ENCODE data around the gene CCNB1.
A peak's percentile ranks its signal among the peaks of the same experiment; 100 is the strongest.
"Not testable (repeated sequence)": the region's sequence is repeated elsewhere in the genome, so short reads cannot be mapped to it uniquely, and the experiment has no call there.

CCNB1 gene

DNA sequence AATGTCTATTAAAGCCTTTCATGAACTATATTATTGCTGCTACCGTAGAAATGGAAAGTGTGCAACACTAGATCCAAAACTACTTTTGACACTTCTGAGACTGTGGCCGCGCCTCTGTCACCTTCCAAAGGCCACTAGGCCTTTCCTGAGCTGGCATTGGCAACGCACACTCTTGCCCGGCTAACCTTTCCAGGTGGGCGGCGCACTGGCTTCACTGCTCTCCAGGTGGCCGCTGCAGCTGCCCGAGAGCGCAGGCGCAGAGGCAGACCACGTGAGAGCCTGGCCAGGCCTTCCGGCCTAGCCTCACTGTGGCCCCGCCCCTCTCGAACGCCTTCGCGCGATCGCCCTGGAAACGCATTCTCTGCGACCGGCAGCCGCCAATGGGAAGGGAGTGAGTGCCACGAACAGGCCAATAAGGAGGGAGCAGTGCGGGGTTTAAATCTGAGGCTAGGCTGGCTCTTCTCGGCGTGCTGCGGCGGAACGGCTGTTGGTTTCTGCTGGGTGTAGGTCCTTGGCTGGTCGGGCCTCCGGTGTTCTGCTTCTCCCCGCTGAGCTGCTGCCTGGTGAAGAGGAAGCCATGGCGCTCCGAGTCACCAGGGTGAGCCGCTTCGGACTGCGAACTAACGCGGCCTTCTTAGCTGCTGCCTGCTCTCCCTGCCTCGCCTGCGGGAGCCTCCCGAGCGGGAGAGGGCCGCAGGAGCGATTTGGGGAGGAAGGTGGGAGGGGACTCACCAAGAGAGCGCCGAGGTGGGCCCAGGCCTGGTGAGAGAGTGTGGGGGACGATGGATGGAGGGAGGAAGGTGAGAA is at the start of gene CCNB1:
Gene CCNB1 (plus strand): TSS at position 465 of the 807 bp plus-strand sequence. CDS start 113 bp downstream, at position 578.
- DNase-seq, result peak; percentile 98

GRCh38 chr5:69129413-69129812 is 37.5 kb upstream of the CCNB1 start:
- DNase-seq, result no peak

- DNase-seq, result no peak
Observed at GRCh38 chr5:69130241-69130640, 36.7 kb upstream of the CCNB1 start.

DNA sequence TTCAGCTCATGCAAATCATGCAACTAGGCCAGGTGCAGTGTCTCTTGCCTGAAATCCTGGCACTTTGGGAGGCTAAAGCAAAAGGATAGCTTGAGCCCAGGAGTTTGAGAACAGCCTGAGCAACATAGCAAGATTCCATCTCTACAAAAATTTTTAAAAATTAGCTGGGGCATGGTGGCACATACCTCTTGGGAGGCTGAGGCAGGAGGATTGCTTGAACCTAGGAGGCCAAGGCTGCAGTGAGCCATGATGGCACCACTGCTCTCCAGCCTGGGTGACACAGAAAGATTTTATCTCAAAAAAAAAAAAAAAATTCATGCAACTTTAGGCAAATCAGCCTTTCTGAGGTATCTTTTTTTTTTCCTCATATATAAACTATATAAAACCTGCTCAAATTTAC is 35.6 kb upstream of the CCNB1 start:
- no peak for DNase-seq

DNA sequence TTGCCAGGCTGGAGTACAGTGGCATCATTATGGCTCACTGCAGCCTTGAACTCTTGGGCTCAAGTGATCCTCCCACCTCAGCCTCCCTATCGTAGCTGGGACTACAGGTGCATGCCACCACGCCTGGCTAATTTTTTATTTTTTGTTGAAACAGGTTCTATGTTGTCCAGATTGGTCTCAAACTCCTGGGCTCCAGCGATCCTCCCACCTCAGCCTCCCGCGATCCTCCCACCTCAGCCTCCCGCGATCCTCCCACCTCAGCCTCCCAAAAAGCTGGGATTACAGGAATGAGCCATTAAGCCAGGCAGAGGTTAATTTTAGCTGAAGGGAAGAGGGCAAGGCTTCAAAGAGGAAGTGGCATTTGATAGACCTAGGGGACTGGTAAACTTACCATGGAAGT is 32.8 kb upstream of the CCNB1 start:
- no peak for DNase-seq

- no peak for DNase-seq
Observed at GRCh38 chr5:69136293-69136692, 30.7 kb upstream of the CCNB1 start.

DNA sequence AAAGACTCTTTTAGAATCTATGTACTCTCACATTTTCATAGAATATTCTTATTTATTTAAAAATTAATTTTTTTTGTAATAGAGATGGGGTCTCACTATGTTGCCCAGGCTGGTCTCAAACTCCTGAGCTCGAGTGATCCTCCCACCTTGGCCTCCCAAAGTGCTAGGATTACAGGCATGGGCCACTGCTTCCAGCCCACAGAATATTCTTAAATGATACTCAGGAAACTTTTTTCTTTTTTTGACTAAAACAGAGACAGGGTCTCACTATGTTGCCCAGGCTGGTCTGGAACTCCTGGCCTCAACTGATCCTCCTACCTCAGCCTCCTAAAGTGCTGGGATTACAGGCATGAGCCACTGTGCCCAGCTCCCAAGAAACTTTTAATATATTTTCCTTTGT is 29.7 kb upstream of the CCNB1 start:
- DNase-seq, result not testable (repeated sequence)

GRCh38 chr5:69137807-69138206 is 29.1 kb upstream of the CCNB1 start:
- DNase-seq, result no peak

GRCh38 chr5:69138766-69139165 is 28.2 kb upstream of the CCNB1 start:
- DNase-seq, result no peak

- DNase-seq, result not testable (repeated sequence)
Observed at GRCh38 chr5:69140239-69140638, 26.7 kb upstream of the CCNB1 start.

DNA sequence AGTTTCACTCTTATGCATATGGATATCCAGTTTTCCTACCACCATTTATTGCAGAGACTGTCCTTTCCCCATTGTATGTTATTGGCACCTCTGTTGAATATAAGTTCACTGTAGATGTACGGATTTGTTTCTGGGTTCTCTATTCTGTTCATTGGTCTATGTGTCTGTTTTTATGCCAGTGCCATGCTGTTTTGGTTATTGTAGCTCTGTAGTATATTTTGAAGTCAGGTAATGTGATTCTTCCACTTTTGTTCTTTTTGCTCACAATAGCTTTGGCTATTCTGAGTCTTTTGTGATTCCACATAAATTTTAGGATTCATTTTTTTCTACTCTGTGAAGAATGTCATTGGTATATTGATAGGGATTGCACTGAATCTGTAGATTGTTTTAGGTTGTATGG is 26.1 kb upstream of the CCNB1 start:
- no peak for DNase-seq

DNA sequence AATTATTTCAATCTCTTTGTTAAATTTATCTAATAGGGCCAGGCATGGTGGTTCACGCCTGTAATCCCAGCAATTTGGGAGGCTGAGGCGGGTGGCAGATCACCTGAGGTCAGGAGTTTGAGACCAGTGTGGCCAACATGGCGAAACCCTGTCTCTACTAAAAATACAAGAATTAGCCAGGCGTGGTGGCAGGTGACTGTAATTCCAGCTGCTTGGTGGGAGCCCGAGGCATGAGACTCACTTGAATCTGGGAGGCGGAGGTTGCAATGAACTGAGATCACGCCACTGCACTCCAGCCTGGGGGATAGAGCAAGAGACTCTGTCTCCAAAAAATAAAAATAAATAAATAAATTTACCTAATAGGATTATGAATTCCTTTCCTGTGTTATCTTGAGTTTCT is 18.4 kb upstream of the CCNB1 start:
- not testable (repeated sequence) for DNase-seq

DNA sequence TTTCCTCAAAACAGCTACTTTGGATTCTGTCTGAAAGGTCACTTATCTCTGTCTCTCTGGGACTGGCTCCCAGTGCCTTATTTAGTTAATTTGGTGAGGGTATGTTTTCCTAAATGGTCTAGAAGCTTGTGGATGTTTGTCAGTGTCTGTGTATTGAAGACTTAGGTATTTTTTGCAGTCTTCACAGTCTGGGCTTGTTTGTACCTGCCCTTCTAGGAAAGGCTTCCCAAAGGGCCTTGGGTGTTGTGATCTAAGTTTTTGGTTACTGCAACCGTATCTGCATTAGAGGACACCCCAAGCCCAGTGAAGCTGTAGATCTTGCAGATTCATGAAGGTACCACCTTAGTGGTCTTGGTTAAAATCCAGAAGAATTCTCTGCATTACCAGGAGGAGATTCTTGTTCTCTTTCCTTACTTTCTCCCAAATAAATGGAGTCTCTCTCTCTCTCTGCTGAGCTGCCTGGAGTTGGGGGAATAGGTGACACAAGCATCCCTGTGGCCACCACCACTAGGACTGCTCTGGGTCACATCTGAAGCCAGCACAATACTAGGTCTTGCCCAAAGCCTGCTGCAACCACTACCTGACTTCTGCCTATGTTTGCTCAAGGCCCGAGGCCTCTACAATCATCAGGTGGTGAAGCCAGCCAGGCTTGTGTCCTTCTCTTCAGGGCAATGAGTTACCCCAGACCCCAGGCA is 17.8 kb upstream of the CCNB1 start:
- no peak for DNase-seq

- DNase-seq, result no peak
Observed at GRCh38 chr5:69149676-69150010, 17.3 kb upstream of the CCNB1 start.

GRCh38 chr5:69152731-69153130 is 14.2 kb upstream of the CCNB1 start:
- no peak for DNase-seq

DNA sequence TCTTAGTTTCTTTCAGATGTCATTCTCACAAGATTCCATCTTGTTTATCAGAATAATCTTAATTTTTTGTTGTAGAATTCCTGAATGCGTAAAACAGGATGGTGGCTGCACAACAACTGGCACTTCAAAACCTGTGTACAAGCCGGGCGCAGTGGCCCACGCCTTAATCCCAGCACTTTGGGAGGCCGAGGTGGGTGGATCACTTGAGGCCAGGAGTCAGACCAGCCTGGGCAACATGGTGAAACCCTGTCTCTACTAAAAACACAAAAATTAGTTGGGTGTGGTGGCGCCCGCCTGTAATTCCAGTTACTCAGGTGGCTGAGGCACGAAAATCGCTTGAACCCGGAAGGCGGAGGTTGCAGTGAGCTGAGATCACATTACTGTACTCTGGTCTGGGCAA is 10.5 kb upstream of the CCNB1 start:
- no peak for DNase-seq

DNA sequence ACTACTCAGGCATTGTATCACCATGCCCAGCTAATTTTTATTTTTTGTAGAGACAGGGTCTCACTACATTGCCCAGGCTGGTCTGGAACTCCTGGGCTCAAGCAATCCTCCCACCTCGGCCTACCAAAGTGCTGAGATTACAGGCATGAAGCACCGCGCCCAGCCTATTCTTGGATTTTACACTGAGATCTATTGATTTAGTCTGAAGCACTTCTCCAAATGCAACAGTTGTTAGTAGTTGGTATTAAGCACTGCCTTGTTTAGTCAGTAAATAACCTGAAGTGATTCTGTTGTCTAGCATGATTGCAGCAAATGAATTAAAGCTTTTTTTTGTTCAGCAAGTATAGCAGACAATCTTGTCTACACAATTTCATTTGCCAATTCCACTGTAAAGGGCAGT is 8.9 kb upstream of the CCNB1 start:
- DNase-seq, result no peak

- no peak for DNase-seq
Observed at GRCh38 chr5:69160651-69161050, 6.3 kb upstream of the CCNB1 start.

- no peak for DNase-seq
Observed at GRCh38 chr5:69167493-69167855, 524 bp downstream of the CCNB1 start.

DNA sequence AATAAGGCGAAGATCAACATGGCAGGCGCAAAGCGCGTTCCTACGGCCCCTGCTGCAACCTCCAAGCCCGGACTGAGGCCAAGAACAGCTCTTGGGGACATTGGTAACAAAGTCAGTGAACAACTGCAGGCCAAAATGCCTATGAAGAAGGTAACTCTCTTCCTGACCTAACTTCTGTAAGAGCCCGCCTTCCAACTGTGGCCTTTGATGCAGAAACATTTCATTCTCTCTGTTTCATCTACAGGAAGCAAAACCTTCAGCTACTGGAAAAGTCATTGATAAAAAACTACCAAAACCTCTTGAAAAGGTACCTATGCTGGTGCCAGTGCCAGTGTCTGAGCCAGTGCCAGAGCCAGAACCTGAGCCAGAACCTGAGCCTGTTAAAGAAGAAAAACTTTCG is 979 bp downstream of the CCNB1 start:
- no peak for DNase-seq

DNA sequence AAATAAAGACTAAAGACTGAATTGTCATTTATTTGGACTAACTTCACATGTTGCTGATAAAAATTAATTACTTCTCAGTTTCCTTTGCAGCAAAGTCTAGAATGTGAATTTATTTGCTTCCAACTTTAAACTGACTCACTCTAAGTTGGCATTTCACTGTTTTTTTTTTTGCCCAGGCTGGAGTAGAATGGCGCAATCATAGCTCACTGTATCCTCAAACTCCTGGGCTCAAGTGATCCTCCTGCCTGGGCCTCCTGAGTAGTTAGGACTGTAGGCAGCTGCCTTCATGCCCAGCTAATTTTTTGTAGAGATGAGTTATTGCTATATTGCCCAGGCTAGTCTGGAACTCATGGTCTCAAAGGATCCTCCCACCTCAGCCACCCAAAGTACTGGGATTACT is 3.5 kb downstream of the CCNB1 start:
- no peak for DNase-seq

- no peak for DNase-seq
Observed at GRCh38 chr5:69170969-69171368, 4.0 kb downstream of the CCNB1 start.

- DNase-seq, result not testable (repeated sequence)
Observed at GRCh38 chr5:69181659-69182293, 14.8 kb downstream of the CCNB1 start.

- no peak for DNase-seq
Observed at GRCh38 chr5:69184621-69185020, 17.7 kb downstream of the CCNB1 start.
